ENCODE data around the gene SUGCT.

Gene SUGCT

GRCh38 chr7:40489844-40490602, 355.2 kb downstream of the SUGCT start:
- no peak for DNase-seq (ENCODE audit: extremely low read depth, low read depth)
- peak; percentile 24 for TF ChIP-seq CTCF (IDR thresholded peaks at IDR 0.05; ENCODE audit: low read depth, low read length, missing control alignments)
- H3K4me3 ChIP-seq (replicated peaks; ENCODE audit: low read depth, low read length), result no peak overlapping the region

- DNase-seq (ENCODE audit: extremely low read depth, low read depth), result no peak
- no peak overlapping the region for H3K4me3 ChIP-seq (replicated peaks; ENCODE audit: low read depth, low read length)
- TF ChIP-seq CTCF (IDR thresholded peaks at IDR 0.05; ENCODE audit: low read depth, low read length, missing control alignments), result no peak
Observed at GRCh38 chr7:40490603-40490924, 355.8 kb downstream of the SUGCT start.

GRCh38 chr7:40492946-40493345, 358.1 kb downstream of the SUGCT start:
- no peak for DNase-seq (ENCODE audit: extremely low read depth, low read depth)
- no peak overlapping the region for H3K4me3 ChIP-seq (replicated peaks; ENCODE audit: low read depth, low read length)
- TF ChIP-seq CTCF (IDR thresholded peaks at IDR 0.05; ENCODE audit: low read depth, low read length, missing control alignments), result no peak

- DNase-seq (ENCODE audit: extremely low read depth, low read depth), result no peak
- H3K4me3 ChIP-seq (replicated peaks; ENCODE audit: low read depth, low read length), result no peak overlapping the region
- no peak for TF ChIP-seq CTCF (IDR thresholded peaks at IDR 0.05; ENCODE audit: low read depth, low read length, missing control alignments)
Observed at GRCh38 chr7:40493609-40494051, 358.8 kb downstream of the SUGCT start.

GRCh38 chr7:40498924-40499510, 364.2 kb downstream of the SUGCT start:
- no peak overlapping the region for H3K4me3 ChIP-seq (replicated peaks; ENCODE audit: low read depth, low read length)
- no peak for DNase-seq (ENCODE audit: extremely low read depth, low read depth)
- TF ChIP-seq CTCF (IDR thresholded peaks at IDR 0.05; ENCODE audit: low read depth, low read length, missing control alignments), result no peak

- no peak overlapping the region for H3K4me3 ChIP-seq (replicated peaks; ENCODE audit: low read depth, low read length)
- peak; percentile 48 for DNase-seq (ENCODE audit: extremely low read depth, low read depth)
- no peak for TF ChIP-seq CTCF (IDR thresholded peaks at IDR 0.05; ENCODE audit: low read depth, low read length, missing control alignments)
Observed at GRCh38 chr7:40499718-40500117, 364.9 kb downstream of the SUGCT start.
